Hematopoietic multipotent progenitor cell treated with erythropoietin and hydrocortisone succinate and interleukin-3 and kit ligand, for 6 days (in vitro differentiated cells): ENCODE measurements around the gene TLN1.
A peak's percentile ranks its signal among the peaks of the same experiment; 100 is the strongest.

Experiments used
- DNase-seq: peaks from one replicate; pipeline ENCODE4 v3.0.0-alpha.2; 2015

The TLN1 gene

GRCh38 chr9:35658137-35658967, 73.6 kb downstream of the TLN1 start, which contains the start of gene CCDC107:
CCDC107 (plus strand) TSS chr9:35658292; CDS start chr9:35658380, 88 bp downstream.
- peak; percentile 89 for DNase-seq

GRCh38 chr9:35657546-35658136, 74.4 kb downstream of the TLN1 start, which contains the start of gene RMRP:
RMRP (minus strand) TSS chr9:35658019.
- peak; percentile 99 for DNase-seq

- peak; percentile 59 for DNase-seq
These were observed 75.0 kb downstream of the TLN1 start for GRCh38 chr9:35656831-35657545.

DNA sequence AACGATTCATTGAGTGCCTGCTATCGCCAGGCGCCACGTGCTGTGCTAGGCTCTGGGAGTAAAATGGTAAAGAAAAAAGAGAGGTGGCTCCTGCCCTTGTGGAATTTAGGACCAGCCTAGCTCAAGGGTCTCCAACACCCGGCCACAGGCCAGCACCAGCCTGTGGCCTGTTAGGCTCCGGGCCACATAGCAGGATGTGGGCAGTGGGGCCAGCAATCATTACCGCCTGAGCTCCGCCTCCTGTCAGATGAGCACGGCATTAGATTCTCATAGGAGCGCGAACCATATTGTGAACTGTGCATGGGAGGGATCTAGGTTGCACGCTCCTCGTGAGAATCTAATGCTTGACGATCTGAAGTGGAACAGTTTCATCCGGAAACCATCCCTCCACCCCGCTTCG, 75.6 kb downstream of the TLN1 start:
- peak; percentile 45 for DNase-seq

DNA sequence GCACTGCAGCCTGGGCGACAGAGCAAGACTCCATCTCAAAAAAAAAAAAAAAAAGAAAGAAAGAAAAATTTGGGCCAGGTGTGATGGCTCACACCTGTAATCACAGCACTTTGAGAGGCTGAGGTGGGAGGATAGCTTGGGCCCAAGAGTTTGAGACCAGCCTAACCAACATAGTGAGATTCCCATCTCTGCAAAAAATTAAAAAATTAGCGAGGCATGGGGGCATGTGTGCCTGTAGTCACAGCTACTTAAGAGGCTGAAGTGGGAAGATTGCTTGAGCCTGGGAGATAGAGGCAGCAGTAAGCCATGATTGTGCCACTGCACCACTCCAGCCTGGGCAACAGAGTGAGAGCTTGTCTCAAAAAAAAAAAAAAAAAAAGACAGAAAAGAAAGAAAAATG, 78.4 kb downstream of the TLN1 start:
- DNase-seq: no peak

DNA sequence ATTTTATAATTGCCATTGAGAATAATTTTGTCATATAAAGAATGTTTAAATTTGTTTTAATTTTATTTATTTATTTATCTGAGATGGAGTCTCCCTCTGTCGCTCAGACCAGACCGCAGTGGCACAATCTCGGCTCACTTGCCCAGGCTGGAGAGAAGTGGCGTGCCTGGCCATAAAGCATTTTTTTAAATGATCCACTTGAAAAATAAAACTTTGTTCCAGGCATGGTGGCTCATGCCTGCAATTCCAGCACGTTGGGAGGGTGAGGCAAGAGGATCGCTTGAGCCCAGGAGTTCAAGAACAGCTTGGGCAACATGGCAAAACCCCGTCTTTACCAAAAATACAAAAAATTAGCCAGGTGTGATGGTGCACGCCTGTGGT, 79.2 kb downstream of the TLN1 start:
- DNase-seq: no peak

- peak; percentile 52 for DNase-seq
These were observed 79.8 kb downstream of the TLN1 start for GRCh38 chr9:35651956-35652828.

DNA sequence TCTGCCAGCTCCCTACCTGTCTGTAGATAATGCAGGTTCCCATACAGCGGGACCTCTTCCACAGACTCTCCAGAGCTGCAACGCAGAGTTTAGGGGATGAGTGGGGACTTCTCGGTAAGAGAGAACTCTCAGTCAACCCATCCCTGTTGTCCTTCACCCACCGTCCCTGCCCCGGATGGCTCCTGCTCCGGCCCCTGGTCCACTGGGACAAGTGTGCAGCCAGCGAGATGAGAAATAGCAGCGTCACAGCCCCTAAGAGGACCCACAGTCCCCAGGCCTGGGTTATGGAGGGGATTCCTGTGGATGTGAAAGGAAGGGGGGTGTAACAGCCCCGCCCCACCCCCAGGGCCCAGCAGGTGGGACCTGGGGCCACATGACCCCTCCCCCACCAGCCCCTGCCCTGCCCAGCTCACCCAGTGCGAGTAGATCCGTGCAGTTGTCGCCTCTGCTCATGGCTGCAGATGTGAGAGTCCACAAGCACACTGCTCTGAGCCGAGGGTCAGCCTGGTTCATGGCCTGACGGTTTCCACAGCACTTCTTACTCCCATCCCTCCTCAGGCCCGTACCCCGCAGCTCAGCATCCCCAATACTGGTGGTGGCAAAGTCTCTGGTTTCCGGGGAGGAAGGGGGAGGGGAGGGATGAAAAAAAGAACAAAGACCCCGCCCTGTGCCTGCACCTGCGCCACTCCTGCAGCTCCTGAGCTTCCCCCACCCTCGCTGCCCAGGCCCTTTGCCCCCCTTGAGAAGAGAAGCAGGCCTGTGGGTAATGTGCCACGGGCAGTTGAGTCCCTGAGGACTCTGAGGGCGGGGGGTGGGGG, 81.4 kb downstream of the TLN1 start, which contains the start of gene SIT1:
Gene SIT1 (minus strand): TSS at position 591 of the 818 bp plus-strand sequence. CDS start 78 bp downstream, at position 513.
- no peak for DNase-seq

- peak; percentile 37 for DNase-seq
These were observed 82.3 kb downstream of the TLN1 start for GRCh38 chr9:35649431-35650340.
